H9 (cell line): Measurements from ENCODE around the gene HYAL3. TPM values are rescaled to one million over a fixed set of nuclear protein-coding genes. Genes with fewer than 3 reads are reported as not detected.

Source experiments
- DNase-seq: peaks from one replicate; pipeline ENCODE4 v3.0.0-alpha.2; 2017
- H2AFZ ChIP-seq: one replicate; pipeline ENCODE4 v1.6.1; 2013; ENCODE audit warnings: mild to moderate bottlenecking, low read length, control low read depth, moderate library complexity
- H2AK5ac ChIP-seq: 2 replicates; pipeline ENCODE4 v1.6.1; 2013; ENCODE audit warnings: low read length, control low read depth, mixed read lengths; ENCODE audit not compliant: insufficient read length
- H2BK120ac ChIP-seq: one replicate; pipeline ENCODE4 v1.6.1; 2013; ENCODE audit warnings: low read depth, mild to moderate bottlenecking, low read length, control low read depth, inconsistent platforms; ENCODE audit not compliant: poor library complexity, severe bottlenecking
- H2BK12ac ChIP-seq: 2 replicates; pipeline ENCODE4 v1.6.1; 2013; ENCODE audit warnings: low read length, control low read depth, mixed read lengths, low read depth; ENCODE audit not compliant: insufficient read length
- H2BK15ac ChIP-seq: 2 replicates; pipeline ENCODE4 v1.6.1; 2013; ENCODE audit warnings: low read depth, low read length, control low read depth
- H2BK20ac ChIP-seq: one replicate; pipeline ENCODE4 v1.6.1; 2013; ENCODE audit warnings: low read depth, mild to moderate bottlenecking, low read length, control low read depth, inconsistent platforms; ENCODE audit not compliant: poor library complexity, severe bottlenecking
- H2BK5ac ChIP-seq: 2 replicates; pipeline ENCODE4 v1.6.1; 2013; ENCODE audit warnings: low read length, control low read depth, mixed read lengths; ENCODE audit not compliant: insufficient read length
- H3K14ac ChIP-seq: 2 replicates; pipeline ENCODE4 v1.6.1; 2013; ENCODE audit warnings: low read length, control low read depth; ENCODE audit not compliant: insufficient read depth
- H3K18ac ChIP-seq: 2 replicates; pipeline ENCODE4 v1.6.1; 2013; ENCODE audit warnings: low read depth, mild to moderate bottlenecking, mixed read lengths, low read length, control low read depth; ENCODE audit not compliant: insufficient read length
- H3K23ac ChIP-seq: 2 replicates; pipeline ENCODE4 v1.6.1; 2013; ENCODE audit warnings: low read length, control low read depth, mixed read lengths, low read depth; ENCODE audit not compliant: insufficient read length
- H3K23me2 ChIP-seq: 2 replicates; pipeline ENCODE4 v1.6.1; 2013; ENCODE audit warnings: low read depth, mild to moderate bottlenecking, mixed read lengths, low read length, control low read depth; ENCODE audit not compliant: insufficient read length, poor library complexity, severe bottlenecking
- H3K27ac ChIP-seq: 2 replicates; pipeline ENCODE4 v1.5.1; 2013; ENCODE audit warnings: low read length, control low read depth, mixed read lengths, low read depth; ENCODE audit not compliant: insufficient read length
- H3K27me3 ChIP-seq: 2 replicates; pipeline ENCODE4 v1.6.1; 2013; ENCODE audit warnings: low read length, control low read depth, inconsistent platforms; ENCODE audit not compliant: insufficient read depth
- H3K4ac ChIP-seq: 2 replicates; pipeline ENCODE4 v1.6.1; 2013; ENCODE audit warnings: low read depth, mild to moderate bottlenecking, control low read depth, inconsistent platforms, low read length, moderate library complexity
- H3K4me1 ChIP-seq: 2 replicates; pipeline ENCODE4 v1.6.1; 2013; ENCODE audit warnings: low read length, control low read depth, inconsistent platforms; ENCODE audit not compliant: insufficient read depth
- H3K4me2 ChIP-seq: 2 replicates; pipeline ENCODE4 v1.6.1; 2013; ENCODE audit warnings: low read length, control low read depth, mixed read lengths; ENCODE audit not compliant: insufficient read length, insufficient read depth
- H3K56ac ChIP-seq: 2 replicates; pipeline ENCODE4 v1.6.1; 2013; ENCODE audit warnings: low read depth, mild to moderate bottlenecking, mixed read lengths, low read length, control low read depth; ENCODE audit not compliant: insufficient read length
- H3K79me1 ChIP-seq: 2 replicates; pipeline ENCODE4 v1.6.1; 2013; ENCODE audit warnings: low read depth, mild to moderate bottlenecking, moderate library complexity, low read length, control low read depth, inconsistent platforms; ENCODE audit not compliant: insufficient read depth, poor library complexity, severe bottlenecking
- H3K79me2 ChIP-seq: 2 replicates; pipeline ENCODE4 v1.6.1; 2013; ENCODE audit warnings: low read length, control low read depth, inconsistent platforms; ENCODE audit not compliant: insufficient read depth
- H3K9ac ChIP-seq: 2 replicates; pipeline ENCODE4 v1.6.1; 2013; ENCODE audit warnings: low read length, control low read depth, mixed read lengths; ENCODE audit not compliant: insufficient read length; ENCODE audit errors: extremely low read depth
- H3K9me3 ChIP-seq: one replicate; pipeline ENCODE4 v1.6.1; 2013; ENCODE audit warnings: low read depth, low read length, inconsistent platforms; ENCODE audit not compliant: control insufficient read depth
- H3T11ph ChIP-seq: one replicate; pipeline ENCODE4 v1.6.1; 2013; ENCODE audit warnings: mild to moderate bottlenecking, low read length, control low read depth, inconsistent platforms
- H4K20me1 ChIP-seq: one replicate; pipeline ENCODE4 v1.6.1; 2013; ENCODE audit not compliant: control insufficient read depth, insufficient read length, insufficient read depth
- H4K5ac ChIP-seq: 2 replicates; pipeline ENCODE4 v1.6.1; 2013; ENCODE audit warnings: low read depth, mild to moderate bottlenecking, mixed read lengths, low read length, control low read depth; ENCODE audit not compliant: insufficient read length
- H4K8ac ChIP-seq: replicated peaks from 2 replicates; pipeline ENCODE4 v1.6.1; 2013; ENCODE audit warnings: low read length, control low read depth, mixed read lengths, low read depth; ENCODE audit not compliant: insufficient read length
- H4K91ac ChIP-seq: 2 replicates; pipeline ENCODE4 v1.6.1; 2013; ENCODE audit warnings: low read depth, mild to moderate bottlenecking, moderate library complexity, mixed read lengths, low read length, control low read depth; ENCODE audit not compliant: insufficient read length
- H3K27ac Mint-ChIP-seq, 3 experiments: 2 replicates in 2 of 3; 3 replicates in 1 of 3; pipeline ENCODE4 v1.8.0; 2020 to 2021; ENCODE audit warnings: mixed read lengths in 3 of 3, mild to moderate bottlenecking in 1 of 3, moderate library complexity in 1 of 3
- H3K27me3 Mint-ChIP-seq: 2 replicates; pipeline ENCODE4 v1.8.0; 2021; ENCODE audit warnings: low read depth, mild to moderate bottlenecking, moderate library complexity, mixed read lengths
- H3K36me3 Mint-ChIP-seq, 3 experiments: 2 replicates in 2 of 3; 3 replicates in 1 of 3; pipeline ENCODE4 v1.8.0; 2020 to 2021; ENCODE audit warnings: low read depth in 3 of 3, mixed read lengths in 3 of 3; ENCODE audit not compliant: insufficient read depth in 1 of 3
- H3K4me1 Mint-ChIP-seq, 2 experiments: 2 replicates each; pipeline ENCODE4 v1.8.0; 2020; ENCODE audit warnings: mixed read lengths in 2 of 2
- H3K4me3 Mint-ChIP-seq, 2 experiments: 2 replicates in 1 of 2; 3 replicates in 1 of 2; pipeline ENCODE4 v1.8.0; 2020 to 2021; ENCODE audit warnings: mild to moderate bottlenecking in 2 of 2, mixed read lengths in 2 of 2, moderate library complexity in 1 of 2
- H3K9me3 Mint-ChIP-seq, 2 experiments: 2 replicates in 1 of 2; 3 replicates in 1 of 2; pipeline ENCODE4 v1.8.0; 2020; ENCODE audit warnings: mild to moderate bottlenecking in 2 of 2, mixed read lengths in 2 of 2, moderate library complexity in 1 of 2
- WGBS: extraction: QIAGEN DNeasy Blood & Tissue Kit; methylation state at CpG from one replicate; pipeline ENCODE4 v1.1.7; 2013; ENCODE audit warnings: missing lambda C conversion rate, low lambda C conversion rate, mixed read lengths; ENCODE audit not compliant: insufficient read length; ENCODE audit errors: extremely low coverage; 5-methylcytosine and 5-hydroxymethylcytosine counted together
- total RNA-seq: library from RNA; stranded (reverse); gene quantifications from 2 replicates; pipeline ENCODE4 v1.2.1, GENCODE V29; 2021
- TF ChIP-seq, protein P1 (sequence below): fragments of 200-600 bp; sonication (generic); conservative IDR thresholded peaks from 3 replicates; pipeline ENCODE4 v1.8.0; 2021; ENCODE audit warnings: antibody characterized with exemption, mild to moderate bottlenecking

Gene HYAL3
- total RNA-seq, 1 experiment from 2014 or later: 3.1 TPM

DNA sequence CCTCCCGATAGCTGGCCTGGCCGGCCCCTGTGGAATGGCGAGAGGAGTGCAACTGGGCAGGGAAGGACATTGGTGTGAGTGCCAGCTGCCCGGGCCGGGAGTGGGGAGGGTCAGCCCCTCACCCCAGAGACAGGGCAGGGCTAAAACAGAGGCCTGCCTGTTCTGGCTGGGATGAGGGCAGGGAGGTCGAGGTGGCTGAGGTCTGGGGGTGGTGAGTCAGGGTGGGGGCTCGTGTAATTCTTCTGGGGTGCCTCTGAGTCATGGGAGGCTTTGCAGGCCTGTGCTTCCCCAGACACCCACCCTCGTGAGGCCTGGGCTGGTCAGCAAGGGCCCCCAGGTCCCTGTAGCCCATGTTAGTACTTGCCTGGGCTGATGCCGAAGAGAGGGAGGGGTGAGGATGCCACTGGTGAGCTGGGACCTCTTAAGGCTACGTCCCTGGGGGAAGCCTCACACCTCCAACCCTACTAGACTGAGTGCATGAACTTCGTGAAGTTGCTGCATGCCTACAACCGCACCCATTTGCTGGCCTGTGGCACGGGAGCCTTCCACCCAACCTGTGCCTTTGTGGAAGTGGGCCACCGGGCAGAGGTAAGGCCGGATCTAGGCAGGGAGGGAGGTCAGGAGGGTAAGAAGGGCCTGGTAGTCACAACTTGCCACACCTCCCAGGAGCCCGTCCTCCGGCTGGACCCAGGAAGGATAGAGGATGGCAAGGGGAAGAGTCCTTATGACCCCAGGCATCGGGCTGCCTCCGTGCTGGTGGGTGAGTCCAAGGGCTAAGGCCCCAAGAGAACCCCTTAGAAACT is 28.6 kb downstream of the HYAL3 start:
- H3K9me3 Mint-ChIP-seq: no peaks in the 10 kb centered on the region; a peak in 1 of 5 replicates
- Histone ChIP-seq H4K8ac (no peak overlapping the region), H4K91ac (no peak overlapping the region), H4K20me1 (no peaks in the 10 kb centered on the region), H2BK5ac (no peak overlapping the region), H2BK15ac (no peak overlapping the region), H2AK5ac (no peak overlapping the region), H2AFZ (no peak overlapping the region), H3K9me3 (no peaks in the 10 kb centered on the region), H3K56ac (no peak overlapping the region), H2BK120ac (no peak overlapping the region), H3K18ac (no peak overlapping the region), H3K14ac (no peak overlapping the region), H2BK20ac (no peak overlapping the region), H3K27me3 (peaks cover 16% of the 10 kb centered on the region; the same call in 1 of the 2 replicates), H3K4me2 (no peak overlapping the region), H3K9ac (no peak overlapping the region), H3K4me1 (peaks cover 2% of the 10 kb centered on the region; the same call in 1 of the 2 replicates), H3K27ac (no peak overlapping the region), H3T11ph (no peak overlapping the region), H3K23me2 (peaks cover 10% of the 10 kb centered on the region), H3K23ac (no peak overlapping the region), H3K4ac (no peak overlapping the region), H3K79me2 (no peaks in the 10 kb centered on the region), H4K5ac (no peak overlapping the region), H3K79me1 (no peaks in the 10 kb centered on the region), H2BK12ac (no peak overlapping the region)
- no peak for DNase-seq
- TF ChIP-seq, protein P1, sequence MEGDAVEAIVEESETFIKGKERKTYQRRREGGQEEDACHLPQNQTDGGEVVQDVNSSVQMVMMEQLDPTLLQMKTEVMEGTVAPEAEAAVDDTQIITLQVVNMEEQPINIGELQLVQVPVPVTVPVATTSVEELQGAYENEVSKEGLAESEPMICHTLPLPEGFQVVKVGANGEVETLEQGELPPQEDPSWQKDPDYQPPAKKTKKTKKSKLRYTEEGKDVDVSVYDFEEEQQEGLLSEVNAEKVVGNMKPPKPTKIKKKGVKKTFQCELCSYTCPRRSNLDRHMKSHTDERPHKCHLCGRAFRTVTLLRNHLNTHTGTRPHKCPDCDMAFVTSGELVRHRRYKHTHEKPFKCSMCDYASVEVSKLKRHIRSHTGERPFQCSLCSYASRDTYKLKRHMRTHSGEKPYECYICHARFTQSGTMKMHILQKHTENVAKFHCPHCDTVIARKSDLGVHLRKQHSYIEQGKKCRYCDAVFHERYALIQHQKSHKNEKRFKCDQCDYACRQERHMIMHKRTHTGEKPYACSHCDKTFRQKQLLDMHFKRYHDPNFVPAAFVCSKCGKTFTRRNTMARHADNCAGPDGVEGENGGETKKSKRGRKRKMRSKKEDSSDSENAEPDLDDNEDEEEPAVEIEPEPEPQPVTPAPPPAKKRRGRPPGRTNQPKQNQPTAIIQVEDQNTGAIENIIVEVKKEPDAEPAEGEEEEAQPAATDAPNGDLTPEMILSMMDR: no peak
- peaks cover 48 to 65% of the 10 kb centered on the region in 2 experiments for H3K4me1 Mint-ChIP-seq
- no peak overlapping the region for H3K27ac Mint-ChIP-seq
- H3K4me3 Mint-ChIP-seq: no peak overlapping the region
- WGBS: no CpG with 5 or more reads among the region's 19 CpGs
- H3K36me3 Mint-ChIP-seq: no peaks in the 10 kb centered on the region; a peak in 1 of 7 replicates
- peaks cover 32% of the 10 kb centered on the region for H3K27me3 Mint-ChIP-seq
